T-helper 1 cell treated with Interleukin-12 subunit alpha and Interleukin-12 subunit beta and Interleukin-4 antibody, amounts not matched to agents 30 μg/mL and 1 μg/mL, for 36 hours (primary cell): ENCODE measurements around the gene MTIF3.

Experiments
- H3K27ac Mint-ChIP-seq: one replicate; pipeline ENCODE4 v1.8.0; 2021; ENCODE audit warnings: mild to moderate bottlenecking, mixed read lengths
- H3K27me3 Mint-ChIP-seq: one replicate; pipeline ENCODE4 v1.8.0; 2021; ENCODE audit warnings: low read depth, mixed read lengths
- H3K36me3 Mint-ChIP-seq: one replicate; pipeline ENCODE4 v1.8.0; 2021; ENCODE audit warnings: low read depth, mixed read lengths
- H3K4me1 Mint-ChIP-seq: one replicate; pipeline ENCODE4 v1.8.0; 2021; ENCODE audit warnings: low read depth, mixed read lengths
- H3K4me3 Mint-ChIP-seq: one replicate; pipeline ENCODE4 v1.8.0; 2021; ENCODE audit warnings: mild to moderate bottlenecking, moderate library complexity, mixed read lengths
- H3K9me3 Mint-ChIP-seq: one replicate; pipeline ENCODE4 v1.8.0; 2021; ENCODE audit warnings: mixed read lengths

MTIF3 gene

DNA sequence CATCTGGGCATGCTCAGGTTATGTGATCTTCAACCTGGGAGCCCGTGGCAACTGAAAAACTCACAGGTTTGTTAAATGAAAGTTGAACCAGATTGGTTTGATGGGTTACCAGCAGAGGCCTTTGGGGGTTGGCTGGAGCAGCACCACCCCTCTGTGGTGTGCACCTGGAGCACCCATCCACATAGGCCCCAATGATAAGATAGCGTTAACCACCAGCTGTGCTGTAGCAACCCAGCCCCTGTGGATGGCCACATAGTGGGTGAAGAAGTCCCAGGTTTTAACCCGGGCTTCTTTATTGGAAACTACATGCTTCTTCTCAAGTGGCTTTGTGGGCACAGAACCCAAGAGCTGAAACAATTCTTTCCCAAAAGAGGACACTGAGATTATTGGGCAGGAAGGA, 22.6 kb upstream of the MTIF3 start:
- no peaks in the 10 kb centered on the region for H3K27me3 Mint-ChIP-seq
- H3K9me3 Mint-ChIP-seq: no peaks in the 10 kb centered on the region
- no peaks in the 10 kb centered on the region for H3K36me3 Mint-ChIP-seq
- H3K27ac Mint-ChIP-seq: no peak overlapping the region
- no peak overlapping the region for H3K4me3 Mint-ChIP-seq
- H3K4me1 Mint-ChIP-seq: peaks cover 16% of the 10 kb centered on the region

DNA sequence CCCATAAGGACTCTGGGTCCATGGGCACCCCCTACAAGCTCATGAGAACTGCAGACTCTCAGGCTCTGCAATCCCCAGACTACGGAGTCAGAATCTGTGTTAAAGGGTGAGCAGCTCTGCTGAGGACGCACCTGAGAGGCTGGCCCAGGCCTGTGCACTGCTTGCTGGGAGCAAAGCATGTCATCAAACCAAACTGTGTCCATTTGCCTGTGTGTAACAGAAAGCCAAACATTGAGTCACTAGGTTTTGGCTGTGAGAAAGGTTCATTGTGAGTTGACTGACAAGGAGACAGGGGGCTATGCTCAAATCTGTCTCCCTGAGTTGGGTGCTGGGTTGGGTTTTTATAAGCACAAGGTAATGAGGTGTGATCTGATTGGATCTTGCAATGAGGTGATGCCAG, 22.1 kb upstream of the MTIF3 start:
- Mint-ChIP-seq H3K27ac (no peak overlapping the region), H3K4me1 (peaks cover 11% of the 10 kb centered on the region)

DNA sequence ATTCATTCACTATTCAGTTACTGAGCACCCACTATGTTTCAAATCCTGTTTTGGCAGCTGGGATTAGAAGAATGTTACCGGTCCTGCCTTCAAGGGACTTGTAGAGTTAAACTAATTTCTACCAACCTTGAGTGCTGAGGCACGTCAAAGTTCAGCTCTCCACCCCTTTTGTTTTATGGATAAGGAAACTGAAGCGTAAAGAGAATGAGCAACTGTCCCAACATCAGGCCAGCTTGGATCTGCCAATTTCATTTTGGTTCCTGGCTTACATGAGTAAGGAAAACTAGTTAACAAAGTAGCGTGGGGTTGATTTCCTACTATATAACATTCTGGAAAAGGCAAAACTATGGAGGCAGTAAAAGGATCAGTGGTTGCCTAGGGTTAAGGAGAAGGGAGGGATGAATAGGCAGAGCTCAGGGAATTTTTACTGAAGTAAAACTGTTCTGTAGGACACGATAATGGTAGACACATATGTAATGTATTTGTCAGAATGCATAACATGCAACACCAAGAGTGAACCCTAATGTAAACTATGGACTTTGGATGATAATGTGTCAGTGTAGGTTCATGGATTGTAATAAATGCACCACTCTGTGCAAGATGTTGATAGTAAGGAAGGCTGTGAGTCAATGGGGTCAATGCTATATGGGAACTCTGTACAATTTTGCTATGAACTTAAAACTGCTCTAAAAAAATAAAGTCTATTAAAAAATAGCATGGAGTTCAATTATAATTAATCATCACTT, 19.9 kb upstream of the MTIF3 start:
- Mint-ChIP-seq H3K9me3 (no peaks in the 10 kb centered on the region), H3K36me3 (no peaks in the 10 kb centered on the region), H3K27ac (no peak overlapping the region), H3K4me1 (peaks cover 9% of the 10 kb centered on the region), H3K27me3 (no peaks in the 10 kb centered on the region), H3K4me3 (no peak overlapping the region)

More for the DNA sequence above, 22.1 kb upstream of the MTIF3 start:
- Mint-ChIP-seq H3K27me3 (no peaks in the 10 kb centered on the region), H3K36me3 (no peaks in the 10 kb centered on the region), H3K9me3 (no peaks in the 10 kb centered on the region), H3K4me3 (no peak overlapping the region)

DNA sequence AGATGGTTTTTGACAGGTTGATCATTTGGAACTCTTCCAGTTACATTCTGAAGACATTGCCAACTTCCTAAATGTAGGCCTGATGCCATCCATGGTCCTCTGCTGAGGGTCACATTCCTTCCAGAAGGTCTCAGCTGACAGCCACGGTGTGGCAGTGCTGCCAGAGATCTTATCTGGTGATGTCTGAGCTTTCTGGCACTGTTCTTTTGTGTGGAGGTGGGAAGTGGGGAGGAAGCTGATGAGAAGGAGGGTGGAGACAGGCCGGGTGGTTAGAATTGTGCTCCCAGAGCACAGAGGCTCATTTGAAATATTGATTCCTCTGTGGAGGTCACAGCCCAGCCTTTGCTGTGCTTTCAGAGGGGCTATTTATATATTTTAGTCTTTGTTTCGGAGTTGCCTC, 16.1 kb upstream of the MTIF3 start:
- no peak overlapping the region for H3K4me3 Mint-ChIP-seq
- H3K27ac Mint-ChIP-seq: no peak overlapping the region
- H3K4me1 Mint-ChIP-seq: peaks cover 2% of the 10 kb centered on the region
- H3K27me3 Mint-ChIP-seq: no peaks in the 10 kb centered on the region
- H3K36me3 Mint-ChIP-seq: no peaks in the 10 kb centered on the region
- no peaks in the 10 kb centered on the region for H3K9me3 Mint-ChIP-seq

DNA sequence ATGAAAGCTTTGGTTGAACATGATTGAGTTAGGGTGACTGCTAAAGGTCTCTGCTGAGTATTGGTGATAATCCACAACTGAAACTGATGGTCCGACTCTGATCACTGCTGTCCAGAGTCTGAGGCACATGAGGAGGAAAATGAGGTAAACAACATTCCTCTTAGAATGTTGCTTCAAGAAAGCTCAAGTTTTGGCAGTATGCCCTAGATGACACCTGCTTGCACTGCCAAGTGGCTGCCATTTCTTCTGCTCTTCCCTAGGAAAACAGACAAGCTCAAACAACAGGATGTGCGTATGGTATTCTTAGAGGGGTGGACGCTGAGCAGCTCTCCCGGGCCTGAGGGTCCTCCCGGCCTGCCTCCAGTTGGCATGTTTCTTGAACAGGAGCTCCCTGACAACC, 15.2 kb upstream of the MTIF3 start:
- no peak overlapping the region for H3K27ac Mint-ChIP-seq
- no peaks in the 10 kb centered on the region for H3K36me3 Mint-ChIP-seq
- H3K9me3 Mint-ChIP-seq: no peaks in the 10 kb centered on the region
- H3K4me3 Mint-ChIP-seq: no peak overlapping the region
- H3K27me3 Mint-ChIP-seq: no peaks in the 10 kb centered on the region
- H3K4me1 Mint-ChIP-seq: peaks cover 2% of the 10 kb centered on the region

DNA sequence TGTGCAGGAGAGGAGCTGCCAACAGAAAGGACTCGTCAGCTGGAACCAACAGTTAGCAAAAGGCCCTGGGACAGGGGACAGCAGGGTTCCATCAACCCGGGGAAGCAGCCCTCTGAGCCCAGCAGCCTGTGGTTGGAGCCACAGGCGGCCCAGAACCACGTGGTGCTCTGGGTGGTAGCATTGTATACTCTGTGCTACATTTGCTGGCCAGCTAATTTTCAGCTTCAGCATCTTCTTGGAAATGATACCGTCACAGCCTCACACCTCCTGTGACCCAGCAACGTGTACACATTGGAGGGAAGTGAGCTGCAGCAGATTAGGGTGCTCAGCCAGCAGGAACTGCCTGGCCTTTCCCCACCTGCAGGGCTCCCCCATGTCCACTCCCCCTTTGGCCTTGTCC, 13.1 kb upstream of the MTIF3 start:
- H3K4me3 Mint-ChIP-seq: no peak overlapping the region
- H3K27ac Mint-ChIP-seq: no peak overlapping the region
- H3K9me3 Mint-ChIP-seq: no peaks in the 10 kb centered on the region

DNA sequence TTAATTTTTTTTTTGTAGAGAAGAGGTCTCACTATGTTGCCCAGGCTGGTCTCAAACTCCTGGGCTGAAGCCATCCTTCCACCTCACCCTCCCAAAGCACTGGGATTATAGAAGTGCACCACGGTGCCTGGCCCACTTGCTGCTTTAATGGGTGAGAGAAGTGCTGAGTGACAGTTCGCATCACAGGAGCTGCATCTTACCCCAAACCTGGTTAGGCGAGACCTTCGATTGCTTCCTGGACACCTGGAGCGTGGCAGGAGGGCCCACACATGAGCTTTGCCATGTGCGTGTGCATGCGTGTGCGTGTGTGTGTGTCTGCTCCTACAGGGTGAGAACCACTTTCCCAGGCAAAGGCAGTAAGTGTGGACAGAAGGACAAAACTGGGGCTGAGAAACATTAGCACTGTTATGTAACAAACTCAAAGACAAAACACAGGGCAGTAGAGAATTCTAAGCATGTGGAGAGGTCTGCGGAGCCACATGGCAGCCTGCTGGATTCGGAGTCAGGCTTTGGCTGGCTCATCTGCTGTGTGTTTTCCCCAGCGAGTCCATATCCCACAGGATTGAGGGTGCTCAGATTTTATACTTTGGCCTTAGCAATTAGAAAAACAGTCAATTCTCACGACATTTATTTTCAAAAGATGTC, 11.7 kb upstream of the MTIF3 start:
- no peak overlapping the region for H3K4me3 Mint-ChIP-seq
- H3K4me1 Mint-ChIP-seq: peaks cover 2% of the 10 kb centered on the region
- no peak overlapping the region for H3K27ac Mint-ChIP-seq
- H3K27me3 Mint-ChIP-seq: no peaks in the 10 kb centered on the region
- no peaks in the 10 kb centered on the region for H3K9me3 Mint-ChIP-seq
- no peaks in the 10 kb centered on the region for H3K36me3 Mint-ChIP-seq

More for the DNA sequence above, 13.1 kb upstream of the MTIF3 start:
- no peaks in the 10 kb centered on the region for H3K27me3 Mint-ChIP-seq
- peaks cover 2% of the 10 kb centered on the region for H3K4me1 Mint-ChIP-seq
- H3K36me3 Mint-ChIP-seq: no peaks in the 10 kb centered on the region

DNA sequence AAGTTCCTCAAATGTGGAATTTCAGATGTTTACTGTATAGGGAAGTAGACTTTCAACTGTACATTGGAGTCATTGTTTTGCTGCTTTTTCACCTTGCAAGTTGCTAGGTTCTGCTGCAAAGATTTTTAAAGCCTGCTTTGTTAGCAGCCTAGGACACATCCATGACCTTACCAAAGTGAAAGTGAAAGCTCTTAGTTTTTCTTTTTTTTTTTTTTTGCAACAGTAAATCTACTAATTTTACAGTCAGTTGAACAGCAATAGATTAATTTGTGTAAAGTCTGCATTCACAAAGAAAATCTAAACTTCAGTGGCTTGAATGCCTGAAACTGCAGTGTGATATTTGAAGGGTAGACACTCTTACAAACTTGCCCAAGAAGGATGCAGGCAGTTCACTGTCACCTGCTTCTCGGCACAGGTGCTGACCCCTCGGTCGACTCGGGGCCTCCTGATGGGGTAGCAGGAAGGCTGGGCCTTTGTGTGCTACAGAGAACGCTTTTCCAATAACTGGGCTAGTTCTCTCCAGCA, 5.0 kb upstream of the MTIF3 start:
- Mint-ChIP-seq H3K9me3 (no peaks in the 10 kb centered on the region), H3K27ac (peak overlapping the region; percentile 98), H3K4me3 (peak overlapping the region; percentile 92), H3K36me3 (peaks cover 3% of the 10 kb centered on the region), H3K4me1 (peaks cover 25% of the 10 kb centered on the region), H3K27me3 (no peaks in the 10 kb centered on the region)

DNA sequence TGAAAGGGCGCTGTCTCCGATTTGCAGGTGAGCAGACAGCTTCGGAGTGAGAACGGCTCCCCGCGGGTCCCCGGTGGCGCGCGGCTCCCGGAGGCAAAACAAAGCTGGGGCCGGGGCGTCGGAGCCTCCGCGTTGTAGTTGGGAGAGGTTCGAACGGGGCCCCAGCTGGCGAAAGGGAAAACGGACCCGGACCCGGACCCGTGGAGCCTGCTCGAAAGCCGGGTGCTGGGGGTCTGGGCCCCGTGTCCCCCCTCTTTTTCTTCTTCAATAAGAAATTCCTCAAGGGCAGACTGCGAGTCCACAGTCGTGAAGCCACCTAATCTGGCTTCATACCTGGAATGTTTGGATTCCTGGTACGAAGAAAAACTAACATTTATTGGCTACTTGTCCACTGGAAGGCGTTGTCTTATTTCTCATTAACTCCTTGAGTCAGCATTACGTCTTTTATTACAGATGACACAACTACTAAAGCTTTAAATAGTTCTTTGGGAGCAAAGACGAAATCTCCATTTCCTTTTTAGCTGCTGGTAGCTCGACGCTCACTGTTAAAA, 632 bp upstream of the MTIF3 start:
- no peaks in the 10 kb centered on the region for H3K9me3 Mint-ChIP-seq
- peaks cover 16% of the 10 kb centered on the region for H3K36me3 Mint-ChIP-seq
- peak overlapping the region; percentile 90 for H3K4me3 Mint-ChIP-seq
- no peaks in the 10 kb centered on the region for H3K27me3 Mint-ChIP-seq
- H3K27ac Mint-ChIP-seq: peak overlapping the region; percentile 86
- peaks cover 51% of the 10 kb centered on the region for H3K4me1 Mint-ChIP-seq

DNA sequence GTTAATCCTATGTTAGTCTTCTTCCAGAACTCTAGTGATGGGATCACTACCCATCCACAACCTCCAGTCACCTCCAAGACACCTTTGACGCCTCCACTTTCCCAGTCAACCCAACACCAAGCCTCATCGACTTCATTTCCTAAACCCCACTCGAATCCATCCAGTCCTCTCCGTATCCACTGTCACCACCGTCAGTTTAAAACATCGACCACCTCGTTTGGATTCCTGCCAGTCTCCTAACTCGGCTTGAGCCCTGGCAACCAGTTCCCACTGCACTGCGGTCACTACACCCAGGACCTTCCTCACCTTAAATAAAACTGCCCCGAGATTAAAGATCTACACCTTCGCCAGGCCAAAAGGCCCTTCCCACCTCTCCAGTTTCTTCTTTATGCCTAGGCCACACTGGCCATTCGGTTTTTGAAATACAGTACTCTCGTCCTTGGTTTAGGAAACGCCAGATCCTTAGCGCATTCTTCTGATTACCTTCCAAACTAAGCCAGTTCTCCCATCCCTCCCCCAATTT, 1.2 kb downstream of the MTIF3 start:
- H3K4me1 Mint-ChIP-seq: peaks cover 52% of the 10 kb centered on the region
- H3K9me3 Mint-ChIP-seq: no peaks in the 10 kb centered on the region
- no peaks in the 10 kb centered on the region for H3K27me3 Mint-ChIP-seq

DNA sequence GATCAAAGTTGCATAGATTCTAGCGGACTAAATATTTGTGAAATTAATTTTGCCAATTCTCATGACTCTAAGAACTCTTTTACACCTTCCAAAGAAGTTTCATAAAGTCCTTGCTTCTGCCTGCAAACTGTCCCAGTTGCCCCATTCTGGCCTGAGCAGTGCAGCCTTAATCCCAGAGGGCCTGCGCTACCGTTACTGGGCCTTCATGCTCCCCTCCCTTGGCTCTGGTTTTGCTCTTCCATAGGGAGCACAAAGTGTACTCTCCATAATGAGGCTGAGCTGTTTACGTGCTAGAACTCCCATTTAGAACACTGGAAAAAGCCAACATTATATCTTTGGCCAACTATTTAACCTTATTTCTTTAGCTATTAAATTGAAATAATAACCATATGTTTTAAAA, 2.1 kb downstream of the MTIF3 start:
- Mint-ChIP-seq H3K27ac (peak overlapping the region; percentile 45), H3K4me3 (peak overlapping the region; percentile 7), H3K27me3 (no peaks in the 10 kb centered on the region), H3K36me3 (peaks cover 20% of the 10 kb centered on the region), H3K9me3 (no peaks in the 10 kb centered on the region), H3K4me1 (peaks cover 48% of the 10 kb centered on the region)

More for the DNA sequence above, 1.2 kb downstream of the MTIF3 start:
- H3K4me3 Mint-ChIP-seq: peak overlapping the region; percentile 90
- peak overlapping the region; percentile 86 for H3K27ac Mint-ChIP-seq
- peaks cover 20% of the 10 kb centered on the region for H3K36me3 Mint-ChIP-seq

DNA sequence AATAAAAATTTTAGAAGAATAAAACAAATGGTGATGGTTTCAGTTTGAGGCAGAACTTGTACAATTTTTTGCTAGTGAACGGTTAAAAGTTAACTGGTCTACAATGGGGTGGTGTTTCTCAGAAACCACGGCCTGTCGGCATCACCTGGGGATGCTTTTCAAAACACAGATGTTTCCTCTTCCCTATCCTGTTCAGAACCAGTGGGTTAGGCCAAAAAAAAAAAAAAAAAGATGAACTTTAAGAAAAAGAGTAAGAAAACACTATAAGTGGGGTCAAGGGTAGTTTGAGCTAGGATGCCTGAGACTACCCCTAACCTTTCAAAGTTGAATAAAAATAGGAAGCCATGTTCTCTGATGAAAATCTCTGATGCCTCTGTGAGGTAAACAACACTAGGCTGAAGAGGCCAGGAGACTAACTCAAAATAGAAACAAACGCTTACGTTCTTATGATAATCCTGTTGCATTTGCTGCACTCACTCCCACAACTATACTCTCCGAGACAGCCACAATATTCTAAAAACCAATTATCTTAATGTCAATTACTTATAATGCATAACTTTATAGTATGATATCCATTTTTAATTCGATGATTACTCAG, 3.3 kb downstream of the MTIF3 start:
- peak overlapping the region; percentile 79 for H3K4me3 Mint-ChIP-seq
- no peaks in the 10 kb centered on the region for H3K27me3 Mint-ChIP-seq
- H3K27ac Mint-ChIP-seq: peak overlapping the region; percentile 93
- no peaks in the 10 kb centered on the region for H3K9me3 Mint-ChIP-seq
- peaks cover 27% of the 10 kb centered on the region for H3K36me3 Mint-ChIP-seq
- peaks cover 56% of the 10 kb centered on the region for H3K4me1 Mint-ChIP-seq

DNA sequence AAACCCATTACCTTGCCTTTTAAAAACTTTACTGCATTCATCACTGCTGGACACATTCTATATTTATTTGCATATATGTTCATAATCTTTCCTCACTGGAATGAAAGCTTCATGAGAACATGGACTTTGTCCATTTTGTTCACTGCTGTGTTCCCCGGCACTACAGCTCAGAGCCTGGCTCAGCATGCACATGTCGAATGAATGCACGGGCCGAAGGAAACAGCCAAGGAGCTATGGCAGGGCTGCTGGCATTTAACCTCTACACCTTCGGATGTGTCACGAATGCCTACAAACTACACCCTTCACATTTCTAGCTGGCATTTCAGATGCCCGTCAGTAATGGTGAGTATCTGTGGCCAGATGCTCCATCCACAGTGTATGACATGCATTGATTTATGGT, 7.6 kb downstream of the MTIF3 start:
- H3K4me3 Mint-ChIP-seq: peak overlapping the region; percentile 45
- peaks cover 43% of the 10 kb centered on the region for H3K36me3 Mint-ChIP-seq
- H3K9me3 Mint-ChIP-seq: no peaks in the 10 kb centered on the region
- peak overlapping the region; percentile 77 for H3K27ac Mint-ChIP-seq
- no peaks in the 10 kb centered on the region for H3K27me3 Mint-ChIP-seq
- H3K4me1 Mint-ChIP-seq: peaks cover 53% of the 10 kb centered on the region

DNA sequence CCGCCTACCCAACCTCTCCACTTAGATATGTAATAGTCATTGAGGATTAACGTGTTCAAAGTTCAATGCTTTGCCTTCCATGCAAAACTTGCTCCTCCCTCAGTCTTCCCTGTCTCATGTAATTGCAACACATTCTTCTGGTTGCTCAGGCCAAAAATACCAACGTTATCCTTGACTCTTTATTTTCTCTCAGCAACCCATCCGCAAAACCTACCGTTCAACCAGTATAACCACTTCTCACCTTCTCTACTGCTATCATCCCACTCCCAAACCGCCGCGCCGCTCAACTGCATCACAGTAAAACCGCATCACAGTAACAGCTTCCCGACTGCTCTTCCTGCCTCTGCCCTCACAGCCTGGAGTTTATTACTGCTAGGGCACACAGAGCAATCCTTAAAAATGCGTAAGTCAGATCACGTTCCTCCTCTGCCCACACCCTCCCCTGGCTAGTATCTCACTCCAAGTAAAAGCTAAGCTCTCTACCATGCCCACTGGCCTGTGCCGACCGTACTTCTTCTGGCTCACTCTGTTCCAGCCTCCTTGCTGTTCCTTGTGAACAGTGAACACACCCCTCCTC, 8.2 kb downstream of the MTIF3 start:
- H3K36me3 Mint-ChIP-seq: peaks cover 46% of the 10 kb centered on the region
- H3K4me1 Mint-ChIP-seq: peaks cover 54% of the 10 kb centered on the region
- no peaks in the 10 kb centered on the region for H3K27me3 Mint-ChIP-seq
- no peaks in the 10 kb centered on the region for H3K9me3 Mint-ChIP-seq
- peak overlapping the region; percentile 45 for H3K4me3 Mint-ChIP-seq
- H3K27ac Mint-ChIP-seq: peak overlapping the region; percentile 77
